Stomach (tissue), 9 donors: ENCODE data around the gene LIME1. TPM values are rescaled to one million over a fixed set of nuclear protein-coding genes. Genes with fewer than 3 reads are reported as not detected.

Experiments
- DNase-seq, 2 donors: peaks; one replicate each; pipeline versions ENCODE4 v3.0.0 to v3.0.0-alpha.2; 2013 to 2019
- H3K27ac ChIP-seq, 5 donors: fragments of 200-600 bp in 4 of 5; sonication (generic) in 4 of 5; one replicate each; pipeline ENCODE4 v1.5.1; 2013 to 2019; ENCODE audit warnings: mild to moderate bottlenecking in 1 of 5, moderate library complexity in 1 of 5
- H3K27me3 ChIP-seq, 3 donors: fragments of 200-600 bp; sonication (generic); one replicate each; pipeline ENCODE4 v1.5.1; 2017 to 2019; ENCODE audit warnings: mixed run types in 1 of 3
- H3K36me3 ChIP-seq, 4 donors: fragments of 200-600 bp; sonication (generic); 1 replicate in 3 of 4; 2 replicates in 1 of 4; pipeline ENCODE4 v1.5.1; 2016 to 2019
- H3K4me1 ChIP-seq, 4 donors: fragments of 200-600 bp; sonication (generic); one replicate each; pipeline ENCODE4 v1.5.1; 2016 to 2019
- H3K4me3 ChIP-seq, 4 donors: fragments of 200-600 bp; sonication (generic) in 3 of 4; one replicate each; pipeline ENCODE4 v1.5.1; 2016 to 2019; ENCODE audit warnings: mild to moderate bottlenecking in 1 of 4
- H3K9me3 ChIP-seq, 4 donors: fragments of 200-600 bp; sonication (generic); one replicate each; pipeline ENCODE4 v1.5.1; 2016 to 2019
- CTCF ChIP-seq, 7 experiments: fragments of 450-650 bp in 4 of 7; fragments of 200-600 bp in 3 of 7; sonication (generic) in 3 of 7; IDR thresholded peaks; one replicate each; pipeline ENCODE4 v1.5.1; 2016 to 2019; ENCODE audit warnings: antibody characterized with exemption in 7 of 7, control low read depth in 2 of 7, mild to moderate bottlenecking in 1 of 7
- EP300 ChIP-seq: sonication (generic); formaldehyde crosslinking; IDR thresholded peaks from one replicate; pipeline ENCODE4 v1.6.1; 2017; ENCODE audit warnings: antibody characterized with exemption
- POLR2A ChIP-seq, 4 donors: fragments of 450-650 bp; IDR thresholded peaks; one replicate each; pipeline ENCODE4 v1.6.1; 2016; ENCODE audit warnings: antibody characterized with exemption in 4 of 4, control low read depth in 2 of 4, mild to moderate bottlenecking in 1 of 4, moderate library complexity in 1 of 4
- POLR2AphosphoS5 ChIP-seq, 3 donors: sonication (generic); formaldehyde crosslinking; IDR thresholded peaks; one replicate each; pipeline ENCODE4 v1.6.1; 2016; ENCODE audit warnings: antibody characterized with exemption in 3 of 3
- WGBS, 5 donors: extraction: QIAGEN DNeasy Blood & Tissue Kit in 3 of 5; methylation state at CpG; one replicate each; pipeline versions ENCODE4 v1.1.5 to v1.1.7; 2013 to 2018; 5-methylcytosine and 5-hydroxymethylcytosine counted together
- intact Hi-C: fragments of 100-400 bp; cut with DNase I; formaldehyde crosslinking; loops from one replicate; pipeline ENCODE4 v1.15.1; 2023; ENCODE audit warnings: low total_unique reads
- polyA plus RNA-seq, 3 donors: library from polyadenylated mRNA; stranded (reverse); fragments of 200-250 nt; gene quantifications; one replicate each; pipeline ENCODE4 v1.2.3, GENCODE V29; 2013
- total RNA-seq, 5 donors: library from RNA; depleted of rRNA; stranded (reverse); fragments of >200 nt; gene quantifications; one replicate each; pipeline versions ENCODE4 v1.1.0 to v1.2.3, GENCODE V29; 2014 to 2016
- donor health status: healthy with polysubstance abuse.
- donor health status: Bipolar disorder and iron deficiency.
- donor health status: healthy.

Gene LIME1
- total and polyA plus RNA-seq, 8 donors: 3.6 to 117 (median 18.5) TPM

GRCh38 chr20:63694584-63695423, 41.7 kb upstream of the LIME1 start:
- 87 to 97% (median 94%) methylated on average over 14 to 37 of the region's 37 CpGs for WGBS, 5 donors
- Histone ChIP-seq H3K27me3 (no peaks in the 10 kb centered on the region), H3K4me1 (peaks cover 30 to 73% (median 58%) of the 10 kb centered on the region in 4 donors), H3K36me3 (peaks cover 16 to 53% (median 27%) of the 10 kb centered on the region in 4 donors), H3K9me3 (no peaks in the 10 kb centered on the region), H3K4me3 (no peak overlapping the region), H3K27ac (peak overlapping the region in 2 of 5 donors; percentile 11 to 42)
- no peak for TF ChIP-seq EP300
- no peak for TF ChIP-seq POLR2A (IDR thresholded peaks at IDR 0.05)
- TF ChIP-seq CTCF (IDR thresholded peaks at IDR 0.05): no peak
- no peak for TF ChIP-seq POLR2AphosphoS5 (IDR thresholded peaks at IDR 0.05)
- intact Hi-C loops: no loop called here
- peak in 1 of 2 donors; percentile 21 for DNase-seq

- Histone ChIP-seq H3K27me3 (no peaks in the 10 kb centered on the region), H3K4me1 (peaks cover 30 to 69% (median 59%) of the 10 kb centered on the region in 4 donors), H3K36me3 (peaks cover 16 to 53% (median 31%) of the 10 kb centered on the region in 4 donors), H3K27ac (peak overlapping the region in 3 of 5 donors; percentile 4 to 42 (median 11)), H3K9me3 (no peaks in the 10 kb centered on the region), H3K4me3 (no peak overlapping the region)
- 65 to 73% (median 70%) methylated on average over 10 to 25 of the region's 25 CpGs for WGBS, 5 donors
- TF ChIP-seq POLR2AphosphoS5 (IDR thresholded peaks at IDR 0.05) (no peak), POLR2A (IDR thresholded peaks at IDR 0.05) (no peak), EP300 (no peak), CTCF (IDR thresholded peaks at IDR 0.05) (no peak)
- DNase-seq: peak in 1 of 2 donors; percentile 46
- intact Hi-C loops: no loop called here
These were observed 40.8 kb upstream of the LIME1 start for GRCh38 chr20:63695424-63696305.

DNA sequence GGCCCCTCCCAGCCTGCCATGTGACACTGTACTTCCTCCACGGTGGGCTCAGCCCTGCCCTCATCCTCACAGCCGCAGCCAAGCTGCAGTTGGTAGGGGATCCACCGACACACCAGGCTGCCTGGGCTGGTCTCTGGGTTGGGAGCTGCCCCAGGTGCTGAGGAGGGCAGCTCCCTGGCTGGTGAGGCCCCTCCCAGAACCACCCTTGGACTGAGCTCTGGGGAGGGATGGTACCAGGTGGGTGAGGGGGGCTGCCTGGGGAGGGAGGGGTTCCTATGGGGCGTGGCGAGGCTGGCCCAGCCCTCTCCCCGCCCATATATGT, 40.2 kb upstream of the LIME1 start:
- peak overlapping the region in 3 of 4 donors; percentile 25 to 42 (median 31) for H3K4me3 ChIP-seq
- peak overlapping the region in 4 of 5 donors; percentile 4 to 42 (median 9) for H3K27ac ChIP-seq
- H3K4me1 ChIP-seq: peaks cover 30 to 63% (median 53%) of the 10 kb centered on the region in 4 donors
- intact Hi-C loops: no loop called here
- TF ChIP-seq POLR2A (IDR thresholded peaks at IDR 0.05): no peak
- no peak for TF ChIP-seq POLR2AphosphoS5 (IDR thresholded peaks at IDR 0.05)
- TF ChIP-seq EP300: no peak
- WGBS, 5 donors: 11 to 28% (median 20%) methylated on average over 1 to 6 of the region's 6 CpGs
- peak in 1 of 2 donors; percentile 85 for DNase-seq
- no peaks in the 10 kb centered on the region for H3K27me3 ChIP-seq
- H3K36me3 ChIP-seq: peaks cover 16 to 47% (median 33%) of the 10 kb centered on the region in 4 donors
- no peaks in the 10 kb centered on the region for H3K9me3 ChIP-seq

DNA sequence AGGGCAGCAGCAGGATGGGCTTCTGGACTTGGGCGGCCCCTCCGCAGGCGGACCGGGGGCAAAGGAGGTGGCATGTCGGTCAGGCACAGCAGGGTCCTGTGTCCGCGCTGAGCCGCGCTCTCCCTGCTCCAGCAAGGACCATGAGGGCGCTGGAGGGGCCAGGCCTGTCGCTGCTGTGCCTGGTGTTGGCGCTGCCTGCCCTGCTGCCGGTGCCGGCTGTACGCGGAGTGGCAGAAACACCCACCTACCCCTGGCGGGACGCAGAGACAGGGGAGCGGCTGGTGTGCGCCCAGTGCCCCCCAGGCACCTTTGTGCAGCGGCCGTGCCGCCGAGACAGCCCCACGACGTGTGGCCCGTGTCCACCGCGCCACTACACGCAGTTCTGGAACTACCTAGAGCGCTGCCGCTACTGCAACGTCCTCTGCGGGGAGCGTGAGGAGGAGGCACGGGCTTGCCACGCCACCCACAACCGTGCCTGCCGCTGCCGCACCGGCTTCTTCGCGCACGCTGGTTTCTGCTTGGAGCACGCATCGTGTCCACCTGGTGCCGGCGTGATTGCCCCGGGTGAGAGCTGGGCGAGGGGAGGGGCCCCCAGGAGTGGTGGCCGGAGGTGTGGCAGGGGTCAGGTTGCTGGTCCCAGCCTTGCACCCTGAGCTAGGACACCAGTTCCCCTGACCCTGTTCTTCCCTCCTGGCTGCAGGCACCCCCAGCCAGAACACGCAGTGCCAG, 39.7 kb upstream of the LIME1 start, which contains the start of gene TNFRSF6B:
TSS of gene TNFRSF6B (plus strand) at position 25 of the 729 bp plus-strand sequence. CDS start at position 141, 116 bp downstream.
- no peak for DNase-seq
- TF ChIP-seq POLR2AphosphoS5 (IDR thresholded peaks at IDR 0.05): peak in 2 of 3 donors; percentile 16 to 18
- no peak for TF ChIP-seq EP300
- Histone ChIP-seq H3K36me3 (peaks cover 16 to 44% (median 33%) of the 10 kb centered on the region in 4 donors), H3K27me3 (no peaks in the 10 kb centered on the region), H3K27ac (peak within 1 kb of the TSS; percentile 4 to 42 (median 11)), H3K9me3 (no peaks in the 10 kb centered on the region), H3K4me3 (peak within 1 kb of the TSS; percentile 22 to 42 (median 28)), H3K4me1 (peaks cover 30 to 58% (median 50%) of the 10 kb centered on the region in 4 donors)
- WGBS, 5 donors: 5 to 25% (median 9%) methylated on average over 4 to 52 of the region's 52 CpGs
- intact Hi-C loops: no loop called here
